Trophoblast cell (in vitro differentiated cells and primary cell): ENCODE results near the gene DYRK3.

Experiments used
- DNase-seq, 2 donors: peaks; one replicate each; pipeline ENCODE4 v3.0.0-alpha.2; 2016
- H2AFZ ChIP-seq: 2 replicates; pipeline ENCODE4 v1.6.1; 2013; ENCODE audit warnings: low read length, moderate library complexity, mild to moderate bottlenecking; ENCODE audit not compliant: insufficient read depth, poor library complexity
- H2AK5ac ChIP-seq: 2 replicates; pipeline ENCODE4 v1.6.1; 2013; ENCODE audit warnings: mild to moderate bottlenecking, low read length
- H2BK120ac ChIP-seq: 2 replicates; pipeline ENCODE4 v1.6.1; 2013; ENCODE audit warnings: low read length, mild to moderate bottlenecking, moderate library complexity; ENCODE audit not compliant: insufficient read depth, poor library complexity
- H2BK12ac ChIP-seq: 2 replicates; pipeline ENCODE4 v1.6.1; 2013; ENCODE audit warnings: mild to moderate bottlenecking, low read length, moderate library complexity
- H2BK5ac ChIP-seq: 2 replicates; pipeline ENCODE4 v1.6.1; 2013; ENCODE audit warnings: low read length, low read depth, moderate library complexity, mild to moderate bottlenecking; ENCODE audit not compliant: poor library complexity
- H3K14ac ChIP-seq: 2 replicates; pipeline ENCODE4 v1.6.1; 2013; ENCODE audit warnings: mild to moderate bottlenecking, low read length
- H3K18ac ChIP-seq: 2 replicates; pipeline ENCODE4 v1.6.1; 2013; ENCODE audit warnings: mild to moderate bottlenecking, low read length
- H3K23ac ChIP-seq: 2 replicates; pipeline ENCODE4 v1.6.1; 2013; ENCODE audit warnings: low read length
- H3K27ac ChIP-seq: 2 replicates; pipeline ENCODE4 v1.5.1; 2013; ENCODE audit warnings: low read depth, mild to moderate bottlenecking, inconsistent platforms, low read length, moderate library complexity
- H3K27me3 ChIP-seq: 2 replicates; pipeline ENCODE4 v1.6.1; 2013; ENCODE audit warnings: inconsistent platforms, mild to moderate bottlenecking, low read length, moderate library complexity; ENCODE audit not compliant: insufficient read depth
- H3K36me3 ChIP-seq, 2 experiments: 1 replicate in 1 of 2; 2 replicates in 1 of 2; pipeline ENCODE4 v1.6.1; 2013; ENCODE audit warnings: low read length in 2 of 2, mild to moderate bottlenecking in 2 of 2, moderate library complexity in 1 of 2; ENCODE audit not compliant: insufficient read depth in 2 of 2, control insufficient read depth in 1 of 2
- H3K4ac ChIP-seq: 2 replicates; pipeline ENCODE4 v1.6.1; 2013; ENCODE audit warnings: low read depth, mild to moderate bottlenecking, low read length, moderate library complexity
- H3K4me1 ChIP-seq, 2 experiments: 1 replicate in 1 of 2; 2 replicates in 1 of 2; pipeline ENCODE4 v1.6.1; 2013; ENCODE audit warnings: low read length in 2 of 2, mild to moderate bottlenecking in 2 of 2, moderate library complexity in 1 of 2; ENCODE audit not compliant: insufficient read depth in 2 of 2, control insufficient read depth in 1 of 2
- H3K4me2 ChIP-seq: 2 replicates; pipeline ENCODE4 v1.6.1; 2013; ENCODE audit warnings: inconsistent platforms, mild to moderate bottlenecking, low read length, moderate library complexity
- H3K4me3 ChIP-seq: 2 replicates; pipeline ENCODE4 v1.5.1; 2013; ENCODE audit warnings: mild to moderate bottlenecking, low read depth, low read length, inconsistent platforms
- H3K79me1 ChIP-seq: one replicate; pipeline ENCODE4 v1.6.1; 2013; ENCODE audit warnings: low read length
- H3K79me2 ChIP-seq: 2 replicates; pipeline ENCODE4 v1.6.1; 2013; ENCODE audit warnings: low read length, mild to moderate bottlenecking; ENCODE audit not compliant: control insufficient read depth, insufficient read depth, poor library complexity
- H3K9ac ChIP-seq: 2 replicates; pipeline ENCODE4 v1.6.1; 2013; ENCODE audit warnings: mild to moderate bottlenecking, low read length
- H3K9me3 ChIP-seq: 2 replicates; pipeline ENCODE4 v1.6.1; 2013; ENCODE audit warnings: low read depth, mild to moderate bottlenecking, control low read depth, inconsistent platforms, low read length; ENCODE audit not compliant: insufficient read depth
- H4K12ac ChIP-seq: 2 replicates; pipeline ENCODE4 v1.6.1; 2013; ENCODE audit warnings: low read depth, mild to moderate bottlenecking, low read length, moderate library complexity
- H4K8ac ChIP-seq: 2 replicates; pipeline ENCODE4 v1.6.1; 2013; ENCODE audit warnings: low read depth, mild to moderate bottlenecking, low read length, moderate library complexity
- H4K91ac ChIP-seq: one replicate; pipeline ENCODE4 v1.6.1; 2013; ENCODE audit warnings: low read depth, mild to moderate bottlenecking, low read length, moderate library complexity
- WGBS: extraction: QIAGEN DNeasy Blood & Tissue Kit; methylation state at CpG from one replicate; pipeline ENCODE4 v1.1.7; 2013; ENCODE audit warnings: missing lambda C conversion rate; ENCODE audit not compliant: insufficient read length, insufficient coverage; ENCODE audit errors: extremely low coverage; 5-methylcytosine and 5-hydroxymethylcytosine counted together

DYRK3 gene

GRCh38 chr1:206593351-206593925 is 41.9 kb upstream of the DYRK3 start:
- Histone ChIP-seq H3K9me3 (peaks cover 2% of the 10 kb centered on the region), H3K4me1 (no peaks in the 10 kb centered on the region)

GRCh38 chr1:206595581-206596318 is 39.6 kb upstream of the DYRK3 start:
- no peak overlapping the region for H3K23ac ChIP-seq
- H3K18ac ChIP-seq = no peak overlapping the region
- peaks cover 2% of the 10 kb centered on the region for H3K9me3 ChIP-seq
- no peak overlapping the region for H2AK5ac ChIP-seq
- DNase-seq = no peak
- no peak overlapping the region for H3K4me3 ChIP-seq
- WGBS = no CpG with 5 or more reads among the region's 7 CpGs
- H3K79me1 ChIP-seq = no peaks in the 10 kb centered on the region
- no peak overlapping the region for H3K4me2 ChIP-seq
- H4K91ac ChIP-seq = no peak overlapping the region
- H2AFZ ChIP-seq = no peak overlapping the region
- H4K8ac ChIP-seq = no peak overlapping the region
- H3K79me2 ChIP-seq = no peaks in the 10 kb centered on the region
- no peak overlapping the region for H4K12ac ChIP-seq
- no peaks in the 10 kb centered on the region for H3K27me3 ChIP-seq
- no peak overlapping the region for H3K14ac ChIP-seq
- peaks cover 27 to 42% of the 10 kb centered on the region in 2 experiments for H3K36me3 ChIP-seq
- no peak overlapping the region for H3K4ac ChIP-seq
- H2BK120ac ChIP-seq = no peak overlapping the region
- H3K4me1 ChIP-seq = no peaks in the 10 kb centered on the region
- H3K27ac ChIP-seq = no peak overlapping the region
- H3K9ac ChIP-seq = no peak overlapping the region
- H2BK5ac ChIP-seq = no peak overlapping the region
- H2BK12ac ChIP-seq = no peak overlapping the region

More at GRCh38 chr1:206593351-206593925, 41.9 kb upstream of the DYRK3 start:
- H3K36me3 ChIP-seq = peaks cover 15 to 23% of the 10 kb centered on the region in 2 experiments
- DNase-seq = no peak
- H3K4me3 ChIP-seq = no peak overlapping the region
- H2BK120ac ChIP-seq = no peak overlapping the region
- H2AK5ac ChIP-seq = no peak overlapping the region
- no peak overlapping the region for H2AFZ ChIP-seq
- no peak overlapping the region for H3K23ac ChIP-seq
- no peaks in the 10 kb centered on the region for H3K27me3 ChIP-seq
- H2BK12ac ChIP-seq = no peak overlapping the region
- no peak overlapping the region for H3K4me2 ChIP-seq
- H3K4ac ChIP-seq = no peak overlapping the region
- no peak overlapping the region for H3K9ac ChIP-seq
- H3K27ac ChIP-seq = no peak overlapping the region
- no peak overlapping the region for H3K18ac ChIP-seq
- H4K8ac ChIP-seq = no peak overlapping the region
- WGBS = no CpG with 5 or more reads among the region's 7 CpGs
- no peak overlapping the region for H4K12ac ChIP-seq
- no peak overlapping the region for H4K91ac ChIP-seq
- no peak overlapping the region for H2BK5ac ChIP-seq
- no peaks in the 10 kb centered on the region for H3K79me1 ChIP-seq
- no peaks in the 10 kb centered on the region for H3K79me2 ChIP-seq
- H3K14ac ChIP-seq = no peak overlapping the region

GRCh38 chr1:206596319-206596666 is 39.0 kb upstream of the DYRK3 start:
- Histone ChIP-seq H3K27me3 (no peaks in the 10 kb centered on the region), H3K4me3 (no peak overlapping the region), H3K79me2 (no peaks in the 10 kb centered on the region), H2AFZ (no peak overlapping the region), H3K36me3 (peaks cover 27 to 42% of the 10 kb centered on the region in 2 experiments), H3K79me1 (no peaks in the 10 kb centered on the region), H2AK5ac (no peak overlapping the region), H3K4me2 (no peak overlapping the region), H3K23ac (no peak overlapping the region), H2BK5ac (no peak overlapping the region), H3K14ac (no peak overlapping the region), H2BK12ac (no peak overlapping the region), H3K9ac (no peak overlapping the region), H2BK120ac (no peak overlapping the region), H4K91ac (no peak overlapping the region), H4K12ac (no peak overlapping the region), H4K8ac (no peak overlapping the region), H3K4me1 (no peaks in the 10 kb centered on the region), H3K9me3 (peaks cover 2% of the 10 kb centered on the region), H3K18ac (no peak overlapping the region), H3K27ac (no peak overlapping the region), H3K4ac (no peak overlapping the region)
- no peak for DNase-seq
- no CpG with 5 or more reads among the region's 1 CpG for WGBS

DNA sequence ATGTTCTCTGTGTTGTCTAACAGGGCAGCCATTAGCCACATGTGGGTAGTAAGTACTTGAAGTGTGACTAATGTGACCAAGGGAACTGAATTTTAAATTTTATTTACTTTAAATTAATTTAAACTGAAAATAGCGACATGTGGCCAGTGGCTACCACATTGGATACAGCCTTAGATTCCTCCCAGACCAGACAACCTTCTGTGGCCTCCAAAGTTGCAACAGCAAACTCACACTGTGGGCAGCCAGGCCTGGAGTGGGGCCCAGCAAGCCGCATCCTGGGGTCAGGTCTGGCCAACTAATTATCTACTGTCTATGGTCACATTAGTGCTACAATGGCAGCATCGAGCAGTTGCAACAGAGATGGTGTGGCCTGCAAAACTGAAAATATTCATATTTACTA is 34.8 kb upstream of the DYRK3 start:
- Histone ChIP-seq H3K4me2 (no peak overlapping the region), H3K79me1 (no peaks in the 10 kb centered on the region), H3K4ac (no peak overlapping the region), H3K9me3 (no peaks in the 10 kb centered on the region), H2BK12ac (no peak overlapping the region), H3K36me3 (peaks cover 31 to 38% of the 10 kb centered on the region in 2 experiments), H3K4me1 (no peaks in the 10 kb centered on the region), H2BK120ac (no peak overlapping the region), H3K18ac (no peak overlapping the region), H3K27ac (no peak overlapping the region), H3K4me3 (no peak overlapping the region), H2BK5ac (no peak overlapping the region), H3K14ac (no peak overlapping the region), H2AK5ac (no peak overlapping the region), H3K9ac (no peak overlapping the region), H3K79me2 (no peaks in the 10 kb centered on the region), H3K23ac (no peak overlapping the region), H4K91ac (no peak overlapping the region), H4K8ac (no peak overlapping the region), H3K27me3 (no peaks in the 10 kb centered on the region), H2AFZ (no peak overlapping the region), H4K12ac (no peak overlapping the region)
- no peak for DNase-seq
- no CpG with 5 or more reads among the region's 3 CpGs for WGBS
